Measurements from ENCODE around the gene RSPO3.
A peak's percentile ranks its signal among the peaks of the same experiment; 100 is the strongest.

Gene RSPO3

GRCh38 chr6:127121637-127121960, 3.1 kb downstream of the RSPO3 start:
- H3K27ac ChIP-seq (ENCODE audit: insufficient read depth, low read depth, low read length, poor library complexity, severe bottlenecking), result no peak overlapping the region
- peaks cover 16% of the 10 kb centered on the region for H3K4me1 ChIP-seq (ENCODE audit: control insufficient read depth, insufficient read depth, low read length)
- no peaks in the 10 kb centered on the region for H3K9me3 ChIP-seq (ENCODE audit: control insufficient read depth, low read length)
- 26 to 31% methylated on average over 3 of the region's 3 CpGs for WGBS, 2 experiments
- H3K4me3 ChIP-seq (ENCODE audit: insufficient read depth, low read depth, low read length), result peak overlapping the region; percentile 57
- no peaks in the 10 kb centered on the region for H3K36me3 ChIP-seq (ENCODE audit: control insufficient read depth, insufficient read depth, low read length)
- peaks cover 50% of the 10 kb centered on the region for H3K27me3 ChIP-seq (ENCODE audit: control insufficient read depth, insufficient read depth, low read length, poor library complexity, severe bottlenecking)

GRCh38 chr6:127124172-127124571, 5.7 kb downstream of the RSPO3 start:
- Histone ChIP-seq H3K36me3 (ENCODE audit: control insufficient read depth, insufficient read depth, low read length) (no peaks in the 10 kb centered on the region), H3K27me3 (ENCODE audit: control insufficient read depth, insufficient read depth, low read length, poor library complexity, severe bottlenecking) (peaks cover 26% of the 10 kb centered on the region), H3K27ac (ENCODE audit: insufficient read depth, low read depth, low read length, poor library complexity, severe bottlenecking) (no peak overlapping the region), H3K9me3 (ENCODE audit: control insufficient read depth, low read length) (no peaks in the 10 kb centered on the region), H3K4me1 (ENCODE audit: control insufficient read depth, insufficient read depth, low read length) (peaks cover 12% of the 10 kb centered on the region), H3K4me3 (ENCODE audit: insufficient read depth, low read depth, low read length) (no peak overlapping the region)

DNA sequence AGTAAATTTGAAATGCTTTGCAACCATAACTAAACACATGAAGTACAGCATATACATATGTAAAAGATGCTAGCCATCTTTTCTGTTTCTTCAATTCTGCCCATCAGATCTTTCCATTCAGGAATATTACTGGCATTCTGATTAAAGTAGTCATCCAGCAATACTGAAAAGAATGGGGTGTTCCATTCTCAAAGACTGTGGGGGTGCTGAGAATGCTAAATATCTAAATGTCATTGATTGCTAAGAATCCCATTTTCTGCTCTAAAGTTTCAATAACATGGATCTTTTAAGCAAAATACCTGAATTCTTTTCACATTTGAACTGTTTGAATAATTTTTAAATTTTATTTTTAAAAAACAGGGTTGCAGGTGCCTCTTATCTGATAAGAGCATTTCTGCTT, 6.2 kb downstream of the RSPO3 start:
- Histone ChIP-seq H3K27me3 (ENCODE audit: control insufficient read depth, insufficient read depth, low read length, poor library complexity, severe bottlenecking) (peaks cover 21% of the 10 kb centered on the region), H3K27ac (ENCODE audit: insufficient read depth, low read depth, low read length, poor library complexity, severe bottlenecking) (no peak overlapping the region), H3K36me3 (ENCODE audit: control insufficient read depth, insufficient read depth, low read length) (no peaks in the 10 kb centered on the region), H3K9me3 (ENCODE audit: control insufficient read depth, low read length) (no peaks in the 10 kb centered on the region), H3K4me3 (ENCODE audit: insufficient read depth, low read depth, low read length) (no peak overlapping the region), H3K4me1 (ENCODE audit: control insufficient read depth, insufficient read depth, low read length) (peaks cover 10% of the 10 kb centered on the region)

DNA sequence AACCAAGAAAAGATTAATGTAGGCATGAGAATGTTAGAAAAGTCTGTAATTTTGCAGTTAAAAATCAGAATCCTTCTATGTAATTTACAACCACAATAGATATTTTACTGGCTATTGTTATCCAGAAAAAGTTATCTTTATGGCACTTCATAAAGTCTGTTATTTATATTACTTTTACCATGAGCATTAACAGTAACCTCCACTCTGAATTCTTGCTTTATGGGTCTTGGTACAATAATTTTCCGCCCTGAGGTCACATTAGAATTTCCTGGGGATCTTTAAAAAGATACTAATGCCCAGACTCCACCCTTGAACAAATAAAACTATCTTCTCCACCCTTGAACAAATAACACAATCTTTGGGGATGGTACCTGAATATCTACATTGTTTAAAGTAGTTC, 9.6 kb downstream of the RSPO3 start:
- Histone ChIP-seq H3K4me1 (ENCODE audit: control insufficient read depth, insufficient read depth, low read length) (no peaks in the 10 kb centered on the region), H3K27me3 (ENCODE audit: control insufficient read depth, insufficient read depth, low read length, poor library complexity, severe bottlenecking) (no peaks in the 10 kb centered on the region), H3K9me3 (ENCODE audit: control insufficient read depth, low read length) (no peaks in the 10 kb centered on the region), H3K27ac (ENCODE audit: insufficient read depth, low read depth, low read length, poor library complexity, severe bottlenecking) (no peak overlapping the region), H3K36me3 (ENCODE audit: control insufficient read depth, insufficient read depth, low read length) (no peaks in the 10 kb centered on the region), H3K4me3 (ENCODE audit: insufficient read depth, low read depth, low read length) (no peak overlapping the region)
- WGBS, 2 experiments, result 88 to 96% methylated on average over 1 of the region's 1 CpG

- H3K27me3 ChIP-seq (ENCODE audit: control insufficient read depth, insufficient read depth, low read length, poor library complexity, severe bottlenecking), result no peaks in the 10 kb centered on the region
- H3K27ac ChIP-seq (ENCODE audit: insufficient read depth, low read depth, low read length, poor library complexity, severe bottlenecking), result no peak overlapping the region
- WGBS, 2 experiments, result 91 to 96% methylated on average over 4 of the region's 4 CpGs
Measured at GRCh38 chr6:127129251-127129650, 10.8 kb downstream of the RSPO3 start.

DNA sequence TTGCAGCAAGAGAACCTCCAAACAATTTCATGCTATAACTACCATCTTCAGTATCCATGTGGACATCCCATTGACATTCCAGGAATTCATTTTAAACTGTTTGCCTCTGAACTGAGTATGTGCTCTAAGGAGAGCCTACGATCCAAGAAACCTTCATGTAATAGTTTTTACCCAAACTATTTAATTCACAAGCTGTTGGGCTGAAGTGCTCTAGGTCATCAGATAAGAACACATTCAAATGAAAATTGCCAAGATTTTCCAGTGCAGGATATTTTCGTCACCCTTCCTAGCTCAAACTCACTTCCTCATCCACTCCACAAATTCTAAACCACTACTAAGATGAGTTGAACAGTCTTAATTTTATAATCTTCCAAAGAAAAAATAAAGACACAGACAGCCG, 12.8 kb downstream of the RSPO3 start:
- no peak overlapping the region for H3K4me3 ChIP-seq (ENCODE audit: insufficient read depth, low read depth, low read length)
- H3K36me3 ChIP-seq (ENCODE audit: control insufficient read depth, insufficient read depth, low read length), result no peaks in the 10 kb centered on the region
- H3K27ac ChIP-seq (ENCODE audit: insufficient read depth, low read depth, low read length, poor library complexity, severe bottlenecking), result no peak overlapping the region
- no peaks in the 10 kb centered on the region for H3K27me3 ChIP-seq (ENCODE audit: control insufficient read depth, insufficient read depth, low read length, poor library complexity, severe bottlenecking)
- no peaks in the 10 kb centered on the region for H3K4me1 ChIP-seq (ENCODE audit: control insufficient read depth, insufficient read depth, low read length)
- 94 to 95% methylated on average over 3 of the region's 3 CpGs for WGBS, 2 experiments
- no peaks in the 10 kb centered on the region for H3K9me3 ChIP-seq (ENCODE audit: control insufficient read depth, low read length)

More at GRCh38 chr6:127129251-127129650, 10.8 kb downstream of the RSPO3 start:
- Histone ChIP-seq H3K9me3 (ENCODE audit: control insufficient read depth, low read length) (no peaks in the 10 kb centered on the region), H3K4me3 (ENCODE audit: insufficient read depth, low read depth, low read length) (no peak overlapping the region), H3K36me3 (ENCODE audit: control insufficient read depth, insufficient read depth, low read length) (no peaks in the 10 kb centered on the region), H3K4me1 (ENCODE audit: control insufficient read depth, insufficient read depth, low read length) (no peaks in the 10 kb centered on the region)

DNA sequence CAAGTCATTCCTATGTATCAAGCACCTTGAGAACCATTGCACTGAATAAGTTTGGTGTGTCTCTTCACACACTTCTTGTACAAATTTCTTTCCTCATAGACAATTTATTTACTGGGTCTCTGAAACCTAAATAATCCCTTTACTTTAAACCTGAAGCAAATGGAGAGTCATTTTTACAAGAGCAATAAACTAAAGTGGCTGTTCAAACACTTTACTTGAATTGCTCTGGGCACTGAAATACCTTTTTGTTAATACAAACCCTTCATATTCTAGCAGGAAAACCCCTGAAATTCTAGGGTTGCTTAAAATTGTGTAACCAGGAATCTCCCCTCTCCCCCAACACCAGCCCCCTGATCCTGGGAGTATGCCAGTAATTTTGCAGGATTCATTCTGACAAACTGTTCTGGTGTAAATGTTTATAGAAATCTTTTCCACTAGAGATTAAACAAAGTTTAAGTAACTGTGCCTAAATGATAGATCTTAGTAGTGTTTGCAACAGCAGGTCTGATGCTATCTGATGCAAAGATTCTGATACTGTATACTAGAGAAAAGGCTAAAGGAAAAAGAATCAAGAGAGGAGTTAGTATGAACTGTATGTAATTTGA, 13.4 kb downstream of the RSPO3 start:
- no peaks in the 10 kb centered on the region for H3K9me3 ChIP-seq (ENCODE audit: control insufficient read depth, low read length)
- H3K4me1 ChIP-seq (ENCODE audit: control insufficient read depth, insufficient read depth, low read length), result no peaks in the 10 kb centered on the region
- H3K27ac ChIP-seq (ENCODE audit: insufficient read depth, low read depth, low read length, poor library complexity, severe bottlenecking), result no peak overlapping the region
- no peaks in the 10 kb centered on the region for H3K36me3 ChIP-seq (ENCODE audit: control insufficient read depth, insufficient read depth, low read length)
- no peaks in the 10 kb centered on the region for H3K27me3 ChIP-seq (ENCODE audit: control insufficient read depth, insufficient read depth, low read length, poor library complexity, severe bottlenecking)
- no peak overlapping the region for H3K4me3 ChIP-seq (ENCODE audit: insufficient read depth, low read depth, low read length)

DNA sequence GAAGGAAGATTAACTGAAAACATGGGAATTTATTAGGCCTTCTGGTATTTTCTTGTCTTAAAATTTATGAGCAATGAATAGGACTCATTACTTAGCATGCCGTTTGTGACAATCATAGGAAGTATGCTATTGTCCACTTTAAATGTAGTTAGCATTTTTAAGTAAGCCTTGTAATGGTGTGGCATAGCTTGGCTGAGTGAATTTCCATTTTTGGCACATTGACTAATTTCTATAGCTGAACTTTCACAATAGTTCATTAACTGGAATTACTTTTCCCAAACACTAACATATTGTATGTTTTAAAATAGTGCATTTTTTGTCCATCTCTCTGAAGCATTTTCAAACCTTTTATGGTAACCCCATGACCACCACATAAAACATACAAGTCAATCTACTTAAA, 15.7 kb downstream of the RSPO3 start:
- no peaks in the 10 kb centered on the region for H3K4me1 ChIP-seq (ENCODE audit: control insufficient read depth, insufficient read depth, low read length)
- H3K36me3 ChIP-seq (ENCODE audit: control insufficient read depth, insufficient read depth, low read length), result no peaks in the 10 kb centered on the region
- H3K4me3 ChIP-seq (ENCODE audit: insufficient read depth, low read depth, low read length), result no peak overlapping the region
- no peaks in the 10 kb centered on the region for H3K9me3 ChIP-seq (ENCODE audit: control insufficient read depth, low read length)
- WGBS, 2 experiments, result 86 to 88% methylated on average over 1 of the region's 1 CpG
- H3K27me3 ChIP-seq (ENCODE audit: control insufficient read depth, insufficient read depth, low read length, poor library complexity, severe bottlenecking), result no peaks in the 10 kb centered on the region
- no peak overlapping the region for H3K27ac ChIP-seq (ENCODE audit: insufficient read depth, low read depth, low read length, poor library complexity, severe bottlenecking)

GRCh38 chr6:127136786-127137185, 18.3 kb downstream of the RSPO3 start:
- no peaks in the 10 kb centered on the region for H3K4me1 ChIP-seq (ENCODE audit: control insufficient read depth, insufficient read depth, low read length)
- no peaks in the 10 kb centered on the region for H3K9me3 ChIP-seq (ENCODE audit: control insufficient read depth, low read length)
- H3K36me3 ChIP-seq (ENCODE audit: control insufficient read depth, insufficient read depth, low read length), result no peaks in the 10 kb centered on the region
- H3K4me3 ChIP-seq (ENCODE audit: insufficient read depth, low read depth, low read length), result no peak overlapping the region
- 68% methylated on average over 4 of the region's 4 CpGs for WGBS, 2 experiments
- no peaks in the 10 kb centered on the region for H3K27me3 ChIP-seq (ENCODE audit: control insufficient read depth, insufficient read depth, low read length, poor library complexity, severe bottlenecking)
- no peak overlapping the region for H3K27ac ChIP-seq (ENCODE audit: insufficient read depth, low read depth, low read length, poor library complexity, severe bottlenecking)

DNA sequence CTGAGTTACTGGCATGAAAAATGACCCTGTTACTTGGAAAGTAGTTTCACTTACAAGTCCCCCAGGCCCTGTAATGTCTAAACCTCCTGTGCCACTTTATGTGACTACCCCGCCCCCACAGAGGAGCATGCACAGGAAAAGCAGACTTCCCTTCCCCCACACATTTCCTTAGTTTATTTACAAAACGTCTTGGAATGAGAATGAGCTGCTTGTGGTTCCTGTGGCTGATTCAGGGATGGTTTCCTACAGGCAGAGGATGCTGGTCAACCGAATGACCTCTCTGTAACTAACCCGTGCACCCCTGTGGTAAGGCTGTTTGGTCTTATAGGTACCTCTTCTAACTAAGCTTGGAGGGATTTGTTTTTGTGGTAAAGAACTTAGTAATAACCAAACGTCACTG, 28.5 kb downstream of the RSPO3 start:
- WGBS, 2 experiments, result 22 to 25% methylated on average over 5 of the region's 5 CpGs
- no peak overlapping the region for H3K27ac ChIP-seq (ENCODE audit: insufficient read depth, low read depth, low read length, poor library complexity, severe bottlenecking)
- no peaks in the 10 kb centered on the region for H3K9me3 ChIP-seq (ENCODE audit: control insufficient read depth, low read length)

DNA sequence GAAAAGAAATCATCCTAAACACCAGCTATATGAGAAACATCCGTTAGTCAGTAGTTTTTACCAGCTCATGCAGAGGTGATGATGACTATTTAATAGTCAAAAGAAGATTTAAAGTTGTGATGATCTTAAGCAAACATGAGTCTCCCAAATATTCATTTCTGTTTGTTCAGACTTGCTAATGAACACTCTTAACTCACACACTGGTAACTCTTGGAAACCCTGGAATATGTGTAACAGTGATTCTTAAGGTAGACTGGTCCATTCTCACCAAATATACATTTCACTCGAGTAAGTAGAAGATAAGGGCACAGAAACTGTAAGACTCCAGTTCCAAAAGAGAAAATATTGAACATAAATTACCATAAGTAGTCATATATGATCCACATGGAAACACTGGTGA, 29.1 kb downstream of the RSPO3 start:
- 86% methylated on average over 2 of the region's 2 CpGs; no CpG with 5 or more reads in 1 of the 2 experiments for WGBS, 2 experiments
- H3K4me1 ChIP-seq (ENCODE audit: control insufficient read depth, insufficient read depth, low read length), result no peaks in the 10 kb centered on the region
- no peaks in the 10 kb centered on the region for H3K9me3 ChIP-seq (ENCODE audit: control insufficient read depth, low read length)
- H3K36me3 ChIP-seq (ENCODE audit: control insufficient read depth, insufficient read depth, low read length), result no peaks in the 10 kb centered on the region
- no peaks in the 10 kb centered on the region for H3K27me3 ChIP-seq (ENCODE audit: control insufficient read depth, insufficient read depth, low read length, poor library complexity, severe bottlenecking)
- H3K27ac ChIP-seq (ENCODE audit: insufficient read depth, low read depth, low read length, poor library complexity, severe bottlenecking), result no peak overlapping the region
- no peak overlapping the region for H3K4me3 ChIP-seq (ENCODE audit: insufficient read depth, low read depth, low read length)

More for the DNA sequence above, 28.5 kb downstream of the RSPO3 start:
- no peaks in the 10 kb centered on the region for H3K4me1 ChIP-seq (ENCODE audit: control insufficient read depth, insufficient read depth, low read length)
- H3K27me3 ChIP-seq (ENCODE audit: control insufficient read depth, insufficient read depth, low read length, poor library complexity, severe bottlenecking), result no peaks in the 10 kb centered on the region
- no peaks in the 10 kb centered on the region for H3K36me3 ChIP-seq (ENCODE audit: control insufficient read depth, insufficient read depth, low read length)
- no peak overlapping the region for H3K4me3 ChIP-seq (ENCODE audit: insufficient read depth, low read depth, low read length)

Measured in ectodermal cell (in vitro differentiated cells).